ENCODE results near the gene DNAAF5.

Gene DNAAF5

DNA sequence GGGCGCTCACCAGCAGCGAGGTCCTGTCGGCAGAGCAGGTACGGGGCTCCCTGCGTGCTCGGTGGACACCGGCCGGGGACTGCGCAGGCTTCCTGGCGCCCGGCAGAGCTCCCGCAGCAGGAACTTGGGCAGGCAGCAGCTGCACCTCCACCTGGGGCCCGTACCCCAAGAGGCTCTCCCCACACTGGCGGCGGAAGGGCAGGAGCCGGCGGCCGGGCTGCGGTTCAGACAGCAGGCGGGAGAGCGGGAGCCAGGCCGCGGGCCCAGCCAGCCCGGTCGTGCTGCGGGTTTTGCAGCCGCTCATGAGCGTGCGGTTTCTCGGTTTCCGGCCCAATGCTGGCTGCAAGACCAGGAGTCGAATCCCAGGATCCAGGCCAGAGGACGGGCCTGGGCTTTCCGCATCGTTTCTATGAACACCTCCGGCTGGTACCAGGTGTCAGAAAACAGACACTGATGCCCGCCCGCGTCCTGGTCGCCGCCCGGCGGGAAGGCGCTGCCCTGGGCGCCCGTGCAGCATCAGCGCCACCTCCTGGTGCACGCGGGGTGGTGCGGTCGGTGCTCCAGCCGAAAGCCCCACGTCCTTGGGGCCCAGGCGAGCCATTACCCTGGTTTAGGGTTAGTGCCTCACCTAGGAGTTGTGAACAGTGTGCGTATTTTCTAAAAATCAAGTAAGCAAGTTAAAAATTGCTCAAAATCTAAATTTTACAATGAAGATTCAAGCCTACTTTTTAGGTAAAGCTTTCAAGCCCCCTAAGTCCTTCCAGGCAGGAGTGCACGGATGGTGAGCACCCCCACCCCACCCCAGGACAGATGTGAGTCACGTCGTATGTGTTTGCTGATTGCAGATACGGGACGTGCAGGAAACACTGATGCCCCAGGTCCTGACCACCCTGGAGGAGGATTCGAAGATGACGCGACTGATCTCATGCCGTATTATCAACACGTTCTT, 47.9 kb downstream of the DNAAF5 start:
- H3K4me3 ChIP-seq (ENCODE audit: low read depth, low read length): no peak overlapping the region
- DNase-seq (ENCODE audit: low read depth): peak; percentile 52
- TF ChIP-seq, protein P1, sequence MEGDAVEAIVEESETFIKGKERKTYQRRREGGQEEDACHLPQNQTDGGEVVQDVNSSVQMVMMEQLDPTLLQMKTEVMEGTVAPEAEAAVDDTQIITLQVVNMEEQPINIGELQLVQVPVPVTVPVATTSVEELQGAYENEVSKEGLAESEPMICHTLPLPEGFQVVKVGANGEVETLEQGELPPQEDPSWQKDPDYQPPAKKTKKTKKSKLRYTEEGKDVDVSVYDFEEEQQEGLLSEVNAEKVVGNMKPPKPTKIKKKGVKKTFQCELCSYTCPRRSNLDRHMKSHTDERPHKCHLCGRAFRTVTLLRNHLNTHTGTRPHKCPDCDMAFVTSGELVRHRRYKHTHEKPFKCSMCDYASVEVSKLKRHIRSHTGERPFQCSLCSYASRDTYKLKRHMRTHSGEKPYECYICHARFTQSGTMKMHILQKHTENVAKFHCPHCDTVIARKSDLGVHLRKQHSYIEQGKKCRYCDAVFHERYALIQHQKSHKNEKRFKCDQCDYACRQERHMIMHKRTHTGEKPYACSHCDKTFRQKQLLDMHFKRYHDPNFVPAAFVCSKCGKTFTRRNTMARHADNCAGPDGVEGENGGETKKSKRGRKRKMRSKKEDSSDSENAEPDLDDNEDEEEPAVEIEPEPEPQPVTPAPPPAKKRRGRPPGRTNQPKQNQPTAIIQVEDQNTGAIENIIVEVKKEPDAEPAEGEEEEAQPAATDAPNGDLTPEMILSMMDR (conservative IDR thresholded peaks at IDR 0.05; ENCODE audit: low read depth, low read length): peak; percentile 72

DNA sequence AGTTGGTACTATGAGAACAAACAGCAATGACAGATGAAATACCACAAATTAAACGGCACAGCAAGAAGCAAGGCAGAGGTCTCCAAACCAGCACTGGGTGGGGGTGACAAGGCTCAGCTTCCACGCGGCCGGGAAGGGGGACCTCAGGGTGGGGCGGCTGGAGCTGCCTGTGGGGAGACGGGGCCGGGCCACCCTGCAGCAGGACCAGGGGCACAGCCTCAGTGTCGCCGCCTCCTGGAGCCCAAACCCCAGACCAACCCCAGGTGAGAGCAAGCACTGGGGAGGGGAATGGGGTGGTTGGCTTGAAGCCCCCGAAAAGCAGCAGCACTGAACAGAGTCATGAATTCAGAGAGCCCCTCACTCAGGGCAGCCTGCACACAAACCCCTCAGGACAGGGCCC, 49.9 kb downstream of the DNAAF5 start:
- no peak for DNase-seq (ENCODE audit: low read depth)
- TF ChIP-seq, protein P1 (conservative IDR thresholded peaks at IDR 0.05; ENCODE audit: low read depth, low read length): no peak
- H3K4me3 ChIP-seq (ENCODE audit: low read depth, low read length): no peak overlapping the region

DNA sequence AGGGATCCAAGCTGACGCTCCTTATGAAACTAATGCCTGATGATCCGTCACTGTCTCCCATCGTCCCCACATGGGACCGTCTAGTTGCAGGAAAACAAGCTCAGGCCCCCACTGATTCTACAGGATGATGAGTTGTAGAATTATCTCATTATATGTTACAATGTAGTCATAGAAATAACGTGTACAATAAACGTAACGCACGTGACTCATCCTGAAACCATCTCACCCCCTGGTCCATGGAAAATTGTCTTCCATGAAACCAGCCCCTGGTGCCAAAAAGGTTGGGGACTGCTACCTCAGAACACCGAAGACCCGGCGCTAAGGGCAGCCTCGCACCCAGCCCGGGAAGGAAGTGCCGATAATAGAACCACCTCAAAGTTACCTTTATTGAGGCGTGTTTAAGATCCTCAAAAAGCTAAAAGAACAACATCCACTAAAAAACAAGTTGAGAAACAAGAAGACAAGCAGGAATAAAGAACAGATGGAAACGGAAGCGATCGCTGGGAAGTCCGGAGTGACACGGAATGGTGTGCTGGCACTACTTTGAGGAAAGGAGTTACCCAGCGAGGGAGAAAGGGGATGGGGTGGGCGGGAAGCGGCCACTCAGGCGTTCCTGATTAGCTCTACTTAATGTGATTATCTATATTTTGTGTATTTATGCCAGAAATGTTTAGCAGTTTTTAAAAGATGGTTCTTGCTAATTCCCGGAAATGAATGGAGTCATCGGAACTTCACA, 50.7 kb downstream of the DNAAF5 start:
- TF ChIP-seq, protein P1 (conservative IDR thresholded peaks at IDR 0.05; ENCODE audit: low read depth, low read length): no peak
- DNase-seq (ENCODE audit: low read depth): no peak
- no peak overlapping the region for H3K4me3 ChIP-seq (ENCODE audit: low read depth, low read length)

DNA sequence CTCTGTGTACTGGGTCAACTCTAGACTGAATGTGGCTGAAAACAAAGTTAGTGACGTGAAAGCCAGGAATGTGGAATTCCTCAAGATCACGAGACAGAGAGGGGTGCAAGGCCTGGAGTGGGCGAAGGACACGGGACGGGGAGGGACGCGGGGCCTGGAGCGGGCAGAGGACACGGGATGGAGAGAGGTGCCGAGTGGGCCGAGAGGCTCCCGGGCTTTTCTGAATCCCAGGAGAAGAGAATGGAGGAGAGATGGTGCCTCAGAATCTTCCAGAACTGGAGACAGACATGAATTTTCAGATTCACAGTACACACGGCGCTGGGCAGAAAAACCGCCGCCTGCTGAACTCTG, 51.2 kb downstream of the DNAAF5 start:
- H3K4me3 ChIP-seq (ENCODE audit: low read depth, low read length): no peak overlapping the region
- no peak for DNase-seq (ENCODE audit: low read depth)
- TF ChIP-seq, protein P1 (conservative IDR thresholded peaks at IDR 0.05; ENCODE audit: low read depth, low read length): no peak

DNA sequence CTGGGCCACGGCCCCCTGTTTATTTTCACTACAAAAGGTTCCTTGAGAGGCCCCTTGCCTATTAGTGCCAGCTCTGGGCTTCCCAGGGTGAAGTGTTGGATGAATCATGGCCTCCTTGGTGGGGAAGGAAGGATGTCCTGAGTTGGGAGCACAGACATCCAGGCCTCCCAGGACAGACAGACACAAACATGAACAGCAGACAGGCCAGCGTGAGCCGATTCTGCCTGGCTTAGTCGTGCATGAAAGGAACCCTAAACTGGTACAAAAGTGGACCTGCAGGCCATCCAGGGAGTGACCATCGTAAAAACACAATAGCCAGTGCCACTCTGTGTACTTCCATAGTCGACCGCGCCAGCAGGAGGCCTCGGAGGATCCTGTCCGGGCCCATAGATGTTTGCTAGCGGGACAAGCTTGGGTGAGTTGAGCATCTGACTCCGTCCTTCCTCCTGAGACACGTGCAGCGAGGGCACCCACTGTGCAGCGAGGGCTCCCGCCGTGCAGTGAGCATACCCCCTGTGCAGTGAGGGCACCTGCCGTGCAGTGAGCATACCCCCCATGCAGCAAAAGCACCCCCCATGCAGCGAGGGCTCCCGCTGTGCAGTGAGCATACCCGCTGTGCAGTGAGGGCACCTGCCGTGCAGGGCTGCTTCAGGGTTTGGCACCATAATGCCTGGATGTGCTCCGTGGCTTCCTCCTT, 51.9 kb downstream of the DNAAF5 start:
- TF ChIP-seq, protein P1 (conservative IDR thresholded peaks at IDR 0.05; ENCODE audit: low read depth, low read length): no peak
- no peak overlapping the region for H3K4me3 ChIP-seq (ENCODE audit: low read depth, low read length)
- no peak for DNase-seq (ENCODE audit: low read depth)

DNA sequence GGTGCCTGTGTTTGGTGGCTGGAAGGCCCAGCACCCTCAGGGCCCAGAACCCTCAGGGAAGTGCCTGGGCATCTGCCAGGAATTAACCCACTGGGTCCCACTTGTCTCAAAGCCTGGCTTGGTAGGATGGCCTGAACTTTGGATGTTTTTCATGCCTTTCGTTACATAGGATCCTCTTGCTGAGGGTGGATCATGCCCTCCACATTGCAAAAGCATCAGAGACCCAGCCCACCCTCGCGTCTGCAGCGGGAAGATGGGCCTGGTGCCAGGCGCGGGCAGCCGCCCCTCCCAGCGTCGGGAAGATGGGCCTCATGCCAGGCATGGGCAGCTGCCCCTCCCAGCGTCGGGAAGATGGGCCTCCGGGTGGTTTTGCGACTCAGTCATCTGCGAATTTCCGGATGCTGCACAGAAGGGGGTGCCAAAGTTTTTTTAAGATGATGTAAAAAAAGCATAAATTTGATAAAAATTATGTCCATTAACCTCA, 52.5 kb downstream of the DNAAF5 start:
- DNase-seq (ENCODE audit: low read depth): no peak

More for the DNA sequence above, 52.5 kb downstream of the DNAAF5 start:
- TF ChIP-seq, protein P1 (conservative IDR thresholded peaks at IDR 0.05; ENCODE audit: low read depth, low read length): no peak
- no peak overlapping the region for H3K4me3 ChIP-seq (ENCODE audit: low read depth, low read length)

All from choroid plexus epithelial cell (primary cell).